ENCODE data around the gene DNAH9. TPM values are rescaled to one million over a fixed set of nuclear protein-coding genes. Genes with fewer than 3 reads are reported as not detected.

The DNAH9 gene
- total RNA-seq, 4 donors from 2014 or later = 0.13 to 0.19 TPM; not detected in 2

GRCh38 chr17:11700668-11701067 is 102.4 kb downstream of the DNAH9 start:
- no peaks in the 10 kb centered on the region for H3K9me3 ChIP-seq
- TF ChIP-seq POLR2A (IDR thresholded peaks at IDR 0.05) (no peak), CTCF (IDR thresholded peaks at IDR 0.05) (no peak)
- no peak overlapping the region for H3K4me3 ChIP-seq
- no peaks in the 10 kb centered on the region for H3K36me3 ChIP-seq
- no peaks in the 10 kb centered on the region for H3K4me1 ChIP-seq
- H3K27ac ChIP-seq = no peak overlapping the region
- no peaks in the 10 kb centered on the region for H3K27me3 ChIP-seq
- DNase-seq = no peak

GRCh38 chr17:11701911-11702310 is 103.6 kb downstream of the DNAH9 start:
- Histone ChIP-seq H3K9me3 (no peaks in the 10 kb centered on the region), H3K27me3 (no peaks in the 10 kb centered on the region), H3K36me3 (no peaks in the 10 kb centered on the region), H3K4me3 (no peak overlapping the region), H3K27ac (no peak overlapping the region), H3K4me1 (no peaks in the 10 kb centered on the region)
- no peak for TF ChIP-seq CTCF (IDR thresholded peaks at IDR 0.05)
- no peak for TF ChIP-seq POLR2A (IDR thresholded peaks at IDR 0.05)
- no peak for DNase-seq

- Histone ChIP-seq H3K4me1 (no peaks in the 10 kb centered on the region), H3K36me3 (no peaks in the 10 kb centered on the region), H3K27ac (no peak overlapping the region), H3K27me3 (no peaks in the 10 kb centered on the region), H3K4me3 (no peak overlapping the region), H3K9me3 (no peaks in the 10 kb centered on the region)
- TF ChIP-seq POLR2A (IDR thresholded peaks at IDR 0.05) (no peak), CTCF (IDR thresholded peaks at IDR 0.05) (no peak)
- no peak for DNase-seq
Observed at GRCh38 chr17:11704041-11704440, 105.8 kb downstream of the DNAH9 start.

- peak in 1 of 3 donors; percentile 54 for DNase-seq
- no peaks in the 10 kb centered on the region for H3K4me1 ChIP-seq
- TF ChIP-seq CTCF (IDR thresholded peaks at IDR 0.05) (no peak), POLR2A (IDR thresholded peaks at IDR 0.05) (no peak)
- no peaks in the 10 kb centered on the region for H3K36me3 ChIP-seq
- no peaks in the 10 kb centered on the region for H3K9me3 ChIP-seq
- H3K27ac ChIP-seq = no peak overlapping the region
- H3K4me3 ChIP-seq = no peak overlapping the region
- H3K27me3 ChIP-seq = no peaks in the 10 kb centered on the region
Observed at GRCh38 chr17:11705111-11705510, 106.8 kb downstream of the DNAH9 start.

GRCh38 chr17:11707586-11707985 is 109.3 kb downstream of the DNAH9 start:
- no peak overlapping the region for H3K4me3 ChIP-seq
- H3K36me3 ChIP-seq = no peaks in the 10 kb centered on the region
- no peaks in the 10 kb centered on the region for H3K9me3 ChIP-seq
- no peaks in the 10 kb centered on the region for H3K4me1 ChIP-seq
- TF ChIP-seq CTCF (IDR thresholded peaks at IDR 0.05) (no peak), POLR2A (IDR thresholded peaks at IDR 0.05) (no peak)
- no peak for DNase-seq
- H3K27me3 ChIP-seq = no peaks in the 10 kb centered on the region
- no peak overlapping the region for H3K27ac ChIP-seq

- no peak for TF ChIP-seq POLR2A (IDR thresholded peaks at IDR 0.05)
- no peaks in the 10 kb centered on the region for H3K36me3 ChIP-seq
- no peaks in the 10 kb centered on the region for H3K9me3 ChIP-seq
- H3K27me3 ChIP-seq = no peaks in the 10 kb centered on the region
- no peak for DNase-seq
- H3K4me3 ChIP-seq = no peak overlapping the region
- H3K4me1 ChIP-seq = no peaks in the 10 kb centered on the region
- H3K27ac ChIP-seq = no peak overlapping the region
Observed at GRCh38 chr17:11712456-11712855, 114.2 kb downstream of the DNAH9 start.

Data from Peyer's patch (tissue), 4 donors.